Measurements from ENCODE around the gene CACNA1A.
"Not testable (repeated sequence)": the region's sequence is repeated elsewhere in the genome, so short reads cannot be mapped to it uniquely, and the experiment has no call there.

CACNA1A gene

DNA sequence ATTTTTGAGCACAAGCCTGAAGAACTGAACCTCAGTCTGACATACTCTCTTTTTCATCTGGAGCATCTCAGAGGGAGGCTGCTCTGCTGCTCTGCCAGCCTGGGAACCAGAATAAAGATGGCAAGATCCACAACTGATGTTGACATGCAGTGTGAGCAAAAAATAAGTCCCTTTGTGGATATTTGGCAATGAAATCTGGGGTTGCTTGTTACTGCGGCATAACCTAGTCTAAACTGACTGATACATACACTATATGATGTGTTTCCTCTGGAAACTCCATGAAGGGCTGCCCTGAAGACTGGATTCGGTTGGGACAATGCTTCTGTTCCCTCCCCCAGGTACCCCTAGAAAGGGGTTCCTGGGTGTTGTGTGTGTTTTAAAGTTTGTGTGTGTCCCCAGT is 249.4 kb downstream of the CACNA1A start:
- H3K4me2 ChIP-seq (ENCODE audit: low read length, poor library complexity, severe bottlenecking), result no peak overlapping the region
- 94% methylated on average over 2 of the region's 2 CpGs for WGBS
- H3K4ac ChIP-seq (ENCODE audit: low read depth in 1 of 2, low read length in 2 of 2), result no peak overlapping the region
- H3K9me3 ChIP-seq (ENCODE audit: control insufficient read depth, low read length), result peaks cover 7% of the 10 kb centered on the region
- H2BK12ac ChIP-seq (ENCODE audit: low read length in 2 of 2), result no peak overlapping the region
- H4K91ac ChIP-seq (ENCODE audit: low read length), result no peak overlapping the region
- no peak overlapping the region for H2AK5ac ChIP-seq (ENCODE audit: low read length, severe bottlenecking)
- H2BK5ac ChIP-seq (ENCODE audit: low read depth, low read length, poor library complexity, severe bottlenecking), result no peak overlapping the region
- no peak overlapping the region for H3K18ac ChIP-seq (ENCODE audit: low read depth in 1 of 2, low read length in 2 of 2)
- no peak overlapping the region for H2BK120ac ChIP-seq (ENCODE audit: low read depth, low read length)
- peaks cover 0 to 8% of the 10 kb centered on the region in 2 experiments for H3K27me3 ChIP-seq (ENCODE audit: control insufficient read depth in 1 of 2, insufficient read depth in 1 of 2, low read length in 2 of 2)
- H2BK15ac ChIP-seq (ENCODE audit: low read depth, poor library complexity, severe bottlenecking), result no peak overlapping the region
- no peak overlapping the region for H3K9ac ChIP-seq (ENCODE audit: low read length)
- no peak overlapping the region for H3K4me3 ChIP-seq (ENCODE audit: insufficient read depth in 1 of 2, low read depth in 1 of 2, low read length in 2 of 2)
- DNase-seq, result no peak
- no peak overlapping the region for H3K27ac ChIP-seq (ENCODE audit: low read length, poor library complexity, severe bottlenecking)
- H3K79me1 ChIP-seq (replicated peaks; ENCODE audit: low read length, poor library complexity, severe bottlenecking), result no peaks in the 10 kb centered on the region
- peaks cover 0 to 39% of the 10 kb centered on the region in 2 experiments for H3K36me3 ChIP-seq (ENCODE audit: control insufficient read depth in 1 of 2, insufficient read depth in 2 of 2, low read depth in 1 of 2, low read length in 2 of 2)
- peaks cover 3% of the 10 kb centered on the region for H3K4me1 ChIP-seq (ENCODE audit: control insufficient read depth, insufficient read depth, low read depth, low read length)
- no peak overlapping the region for H2AFZ ChIP-seq (ENCODE audit: low read depth, low read length)
- H4K8ac ChIP-seq (ENCODE audit: low read length), result no peak overlapping the region
- H3K14ac ChIP-seq (ENCODE audit: low read length in 2 of 2), result no peak overlapping the region
- H3K23ac ChIP-seq (ENCODE audit: low read length in 2 of 2), result no peak overlapping the region

- H3K23ac ChIP-seq (ENCODE audit: low read length in 2 of 2); H3K9me3 ChIP-seq (ENCODE audit: control insufficient read depth, low read length); H3K79me1 ChIP-seq (replicated peaks; ENCODE audit: low read length, poor library complexity, severe bottlenecking); H2BK120ac ChIP-seq (ENCODE audit: low read depth, low read length); H4K91ac ChIP-seq (ENCODE audit: low read length); H3K27ac ChIP-seq (ENCODE audit: low read length, poor library complexity, severe bottlenecking); H3K18ac ChIP-seq (ENCODE audit: low read depth in 1 of 2, low read length in 2 of 2); H2BK12ac ChIP-seq (ENCODE audit: low read length in 2 of 2); H3K14ac ChIP-seq (ENCODE audit: low read length in 2 of 2); H3K4ac ChIP-seq (ENCODE audit: low read depth in 1 of 2, low read length in 2 of 2); H3K4me1 ChIP-seq (ENCODE audit: control insufficient read depth, insufficient read depth, low read depth, low read length); H3K9ac ChIP-seq (ENCODE audit: low read length); H3K4me2 ChIP-seq (ENCODE audit: low read length, poor library complexity, severe bottlenecking); H2BK5ac ChIP-seq (ENCODE audit: low read depth, low read length, poor library complexity, severe bottlenecking); DNase-seq; H2AFZ ChIP-seq (ENCODE audit: low read depth, low read length); H3K4me3 ChIP-seq (ENCODE audit: insufficient read depth in 1 of 2, low read depth in 1 of 2, low read length in 2 of 2); H3K27me3 ChIP-seq (ENCODE audit: control insufficient read depth in 1 of 2, insufficient read depth in 1 of 2, low read length in 2 of 2); H4K8ac ChIP-seq (ENCODE audit: low read length); H2AK5ac ChIP-seq (ENCODE audit: low read length, severe bottlenecking); H2BK15ac ChIP-seq (ENCODE audit: low read depth, poor library complexity, severe bottlenecking): not testable (repeated sequence)
- no CpG with 5 or more reads among the region's 1 CpG for WGBS
- H3K36me3 ChIP-seq (ENCODE audit: control insufficient read depth in 1 of 2, insufficient read depth in 2 of 2, low read depth in 1 of 2, low read length in 2 of 2), result peaks cover 0 to 39% of the 10 kb centered on the region in 2 experiments
Measured at GRCh38 chr19:13256398-13256797, 249.9 kb downstream of the CACNA1A start.

DNA sequence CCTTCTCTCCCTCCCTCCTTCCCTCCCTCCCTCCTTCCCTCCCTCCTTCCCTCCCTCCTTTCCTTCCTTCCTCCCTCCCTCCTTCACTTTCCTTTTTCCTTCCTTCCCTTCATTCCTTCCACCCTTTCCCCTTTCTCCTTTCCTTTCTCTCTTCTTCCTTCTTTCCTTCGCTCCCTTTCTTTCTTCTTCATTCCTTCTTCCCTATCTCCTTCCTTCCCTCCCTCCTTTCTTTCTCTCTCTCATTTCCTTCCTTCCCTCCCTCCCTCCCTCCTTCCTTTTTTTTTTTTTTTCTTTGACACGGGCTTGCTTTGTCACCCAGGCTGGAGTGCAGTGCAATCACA is 250.6 kb downstream of the CACNA1A start:
- no peak overlapping the region for H3K18ac ChIP-seq (ENCODE audit: low read depth in 1 of 2, low read length in 2 of 2)
- no peak overlapping the region for H2BK120ac ChIP-seq (ENCODE audit: low read depth, low read length)
- peaks cover 0 to 8% of the 10 kb centered on the region in 2 experiments for H3K27me3 ChIP-seq (ENCODE audit: control insufficient read depth in 1 of 2, insufficient read depth in 1 of 2, low read length in 2 of 2)
- H2AK5ac ChIP-seq (ENCODE audit: low read length, severe bottlenecking), result no peak overlapping the region
- no peak overlapping the region for H4K8ac ChIP-seq (ENCODE audit: low read length)
- H3K4me1 ChIP-seq (ENCODE audit: control insufficient read depth, insufficient read depth, low read depth, low read length), result no peaks in the 10 kb centered on the region
- no peak overlapping the region for H3K4me2 ChIP-seq (ENCODE audit: low read length, poor library complexity, severe bottlenecking)
- no peak overlapping the region for H3K9ac ChIP-seq (ENCODE audit: low read length)
- H2AFZ ChIP-seq (ENCODE audit: low read depth, low read length), result no peak overlapping the region
- H2BK12ac ChIP-seq (ENCODE audit: low read length in 2 of 2), result no peak overlapping the region
- no peak overlapping the region for H3K14ac ChIP-seq (ENCODE audit: low read length in 2 of 2)
- H3K36me3 ChIP-seq (ENCODE audit: control insufficient read depth in 1 of 2, insufficient read depth in 2 of 2, low read depth in 1 of 2, low read length in 2 of 2), result peaks cover 0 to 39% of the 10 kb centered on the region in 2 experiments
- H2BK15ac ChIP-seq (ENCODE audit: low read depth, poor library complexity, severe bottlenecking), result no peak overlapping the region
- H3K9me3 ChIP-seq (ENCODE audit: control insufficient read depth, low read length), result peaks cover 7% of the 10 kb centered on the region
- no peak for DNase-seq
- WGBS, result 87% methylated on average over 2 of the region's 2 CpGs
- H2BK5ac ChIP-seq (ENCODE audit: low read depth, low read length, poor library complexity, severe bottlenecking), result no peak overlapping the region
- no peak overlapping the region for H4K91ac ChIP-seq (ENCODE audit: low read length)
- no peak overlapping the region for H3K23ac ChIP-seq (ENCODE audit: low read length in 2 of 2)
- no peak overlapping the region for H3K4ac ChIP-seq (ENCODE audit: low read depth in 1 of 2, low read length in 2 of 2)
- H3K79me1 ChIP-seq (replicated peaks; ENCODE audit: low read length, poor library complexity, severe bottlenecking), result no peaks in the 10 kb centered on the region
- no peak overlapping the region for H3K4me3 ChIP-seq (ENCODE audit: insufficient read depth in 1 of 2, low read depth in 1 of 2, low read length in 2 of 2)
- H3K27ac ChIP-seq (ENCODE audit: low read length, poor library complexity, severe bottlenecking), result no peak overlapping the region

DNA sequence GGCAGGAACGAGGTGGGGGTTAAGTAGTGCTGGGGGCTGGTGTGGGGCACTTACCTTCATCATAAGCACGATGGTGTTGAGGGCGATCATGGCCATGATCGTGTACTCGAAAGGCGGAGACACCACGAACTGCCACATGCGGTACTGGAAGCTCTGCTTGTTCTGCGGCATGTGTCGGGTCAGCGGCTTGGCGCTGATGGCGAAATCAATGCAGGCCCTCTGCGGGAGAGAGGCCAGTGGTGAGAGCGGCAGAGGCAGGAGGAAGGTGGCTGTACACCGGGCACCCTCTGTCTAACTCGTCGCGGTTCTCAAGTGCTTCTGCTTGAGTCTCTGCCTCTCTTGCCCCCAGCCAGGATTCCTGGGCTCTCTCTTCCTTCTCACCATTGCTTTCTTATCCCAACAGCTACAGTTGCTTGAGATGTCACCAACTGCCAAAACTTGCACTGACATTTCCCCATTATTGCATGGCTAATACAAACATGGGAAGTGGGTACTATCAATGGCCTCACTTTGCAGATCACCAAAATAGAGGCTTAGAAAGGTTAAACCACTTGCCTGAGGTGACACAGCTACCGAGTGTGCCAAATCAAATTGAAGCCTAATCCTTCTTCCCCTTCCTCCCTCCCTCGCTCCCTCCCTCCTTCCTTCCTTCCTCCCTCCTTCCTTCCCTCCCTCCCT is 251.1 kb downstream of the CACNA1A start:
- 91% methylated on average over 18 of the region's 21 CpGs for WGBS

More for the DNA sequence above, 251.1 kb downstream of the CACNA1A start:
- Histone ChIP-seq H3K18ac (ENCODE audit: low read depth in 1 of 2, low read length in 2 of 2) (no peak overlapping the region), H2BK120ac (ENCODE audit: low read depth, low read length) (no peak overlapping the region), H2AK5ac (ENCODE audit: low read length, severe bottlenecking) (no peak overlapping the region), H3K23ac (ENCODE audit: low read length in 2 of 2) (no peak overlapping the region), H3K4me3 (ENCODE audit: insufficient read depth in 1 of 2, low read depth in 1 of 2, low read length in 2 of 2) (no peak overlapping the region), H2AFZ (ENCODE audit: low read depth, low read length) (no peak overlapping the region), H3K9ac (ENCODE audit: low read length) (no peak overlapping the region), H3K27ac (ENCODE audit: low read length, poor library complexity, severe bottlenecking) (no peak overlapping the region), H4K8ac (ENCODE audit: low read length) (no peak overlapping the region), H3K4ac (ENCODE audit: low read depth in 1 of 2, low read length in 2 of 2) (no peak overlapping the region), H4K91ac (ENCODE audit: low read length) (no peak overlapping the region), H3K36me3 (ENCODE audit: control insufficient read depth in 1 of 2, insufficient read depth in 2 of 2, low read depth in 1 of 2, low read length in 2 of 2) (peaks cover 0 to 42% of the 10 kb centered on the region in 2 experiments), H3K79me1 (replicated peaks; ENCODE audit: low read length, poor library complexity, severe bottlenecking) (no peaks in the 10 kb centered on the region), H3K4me1 (ENCODE audit: control insufficient read depth, insufficient read depth, low read depth, low read length) (no peaks in the 10 kb centered on the region), H3K14ac (ENCODE audit: low read length in 2 of 2) (no peak overlapping the region), H2BK12ac (ENCODE audit: low read length in 2 of 2) (no peak overlapping the region), H3K27me3 (ENCODE audit: control insufficient read depth in 1 of 2, insufficient read depth in 1 of 2, low read length in 2 of 2) (peaks cover 0 to 8% of the 10 kb centered on the region in 2 experiments), H2BK15ac (ENCODE audit: low read depth, poor library complexity, severe bottlenecking) (no peak overlapping the region), H2BK5ac (ENCODE audit: low read depth, low read length, poor library complexity, severe bottlenecking) (no peak overlapping the region), H3K4me2 (ENCODE audit: low read length, poor library complexity, severe bottlenecking) (no peak overlapping the region), H3K9me3 (ENCODE audit: control insufficient read depth, low read length) (peaks cover 7% of the 10 kb centered on the region)
- DNase-seq, result no peak

All from mesenchymal stem cell (in vitro differentiated cells and primary cell).